CD4-positive, alpha-beta T cell (primary cell): ENCODE data around the gene BICD1. TPM values are rescaled to one million over a fixed set of nuclear protein-coding genes. Genes with fewer than 3 reads are reported as not detected.

Experiments
- ATAC-seq: fragments of 200-7000 bp; cut with Tn5 transposase; one replicate; pipeline ENCODE4 v1.10.0; 2022; ENCODE audit warnings: mild to moderate bottlenecking; ENCODE audit not compliant: poor library complexity
- CTCF ChIA-PET: fragments of 350-600 bp; sonication (Branson Sonifier 250); formaldehyde crosslinking; loops from one replicate; lab custom pipeline; 2021; ENCODE audit warnings: antibody characterized with exemption, inconsistent platforms; lab: Charles Lee
- POLR2A ChIA-PET: fragments of 350-600 bp; sonication (Branson Sonifier 250); formaldehyde crosslinking; loops from one replicate; lab custom pipeline; 2021; ENCODE audit warnings: antibody characterized with exemption, inconsistent platforms; lab: Charles Lee
- DNase-seq, 14 experiments: peaks; one replicate each; pipeline ENCODE4 v3.0.0-alpha.2; 2013 to 2020; ENCODE audit warnings: mixed read lengths in 2 of 14
- H3K27ac ChIP-seq, 2 donors: one replicate each; pipeline versions ENCODE4 v1.5.1 to v1.7.0; 2013; ENCODE audit warnings: low read length in 2 of 2, low read depth in 1 of 2, mild to moderate bottlenecking in 1 of 2
- H3K27me3 ChIP-seq, 2 experiments: 1 replicate in 1 of 2; 2 replicates in 1 of 2; pipeline versions ENCODE4 v1.6.1 to v1.7.0; 2013; ENCODE audit warnings: low read length in 2 of 2, control low read depth in 1 of 2, mild to moderate bottlenecking in 1 of 2, moderate library complexity in 1 of 2; ENCODE audit not compliant: insufficient read depth in 2 of 2, control insufficient read depth in 1 of 2
- H3K36me3 ChIP-seq: one replicate; pipeline ENCODE4 v1.6.1; 2013; ENCODE audit warnings: low read length, control low read depth; ENCODE audit not compliant: insufficient read depth
- H3K4me1 ChIP-seq: one replicate; pipeline ENCODE4 v1.6.1; 2013; ENCODE audit warnings: low read length, control low read depth; ENCODE audit not compliant: insufficient read depth
- H3K4me3 ChIP-seq: one replicate; pipeline ENCODE4 v1.5.1; 2013; ENCODE audit warnings: mild to moderate bottlenecking, low read length, moderate library complexity
- H3K9me3 ChIP-seq, 2 experiments: 1 replicate in 1 of 2; 2 replicates in 1 of 2; pipeline versions ENCODE4 v1.6.1 to v1.7.0; 2013; ENCODE audit warnings: low read length in 2 of 2, mild to moderate bottlenecking in 2 of 2, control low read depth in 1 of 2, moderate library complexity in 1 of 2; ENCODE audit not compliant: control insufficient read depth in 1 of 2, insufficient read depth in 1 of 2
- H3K27ac Mint-ChIP-seq: one replicate; pipeline ENCODE4 v1.8.0; 2020; ENCODE audit warnings: mixed read lengths
- H3K27me3 Mint-ChIP-seq: one replicate; pipeline ENCODE4 v1.8.0; 2021; ENCODE audit warnings: mixed read lengths
- H3K36me3 Mint-ChIP-seq: one replicate; pipeline ENCODE4 v1.8.0; 2021; ENCODE audit warnings: low read depth, mixed read lengths
- H3K4me1 Mint-ChIP-seq: one replicate; pipeline ENCODE4 v1.8.0; 2021; ENCODE audit warnings: low read depth, mixed read lengths
- H3K4me3 Mint-ChIP-seq: one replicate; pipeline ENCODE4 v1.8.0; 2020; ENCODE audit warnings: mild to moderate bottlenecking, mixed read lengths
- H3K9me3 Mint-ChIP-seq: one replicate; pipeline ENCODE4 v1.8.0; 2020; ENCODE audit warnings: mixed read lengths
- intact Hi-C, 2 experiments: fragments of 100-400 bp; cut with DNase I in 1 of 2; cut with micrococcal nuclease in 1 of 2; formaldehyde crosslinking; loops; one replicate each; pipeline versions ENCODE4 v1.15.1 to v1.9.0; 2023 to 2025; cut with DNase I, micrococcal nuclease
- total RNA-seq, 174 experiments: library from RNA in 2 of 174; stranded (reverse) in 2 of 174; gene quantifications; one replicate each; pipeline ENCODE4 v1.2.3 and lab custom pipeline; 2021 to 2026
- TF ChIP-seq, protein P1 (sequence below): fragments of 200-600 bp; IDR thresholded peaks from one replicate; pipeline ENCODE4 v1.8.0; 2022; ENCODE audit warnings: antibody characterized with exemption, mild to moderate bottlenecking

Gene BICD1
- total RNA-seq, 2 experiments from 2014 or later, result 13.5 to 14.3 TPM

DNA sequence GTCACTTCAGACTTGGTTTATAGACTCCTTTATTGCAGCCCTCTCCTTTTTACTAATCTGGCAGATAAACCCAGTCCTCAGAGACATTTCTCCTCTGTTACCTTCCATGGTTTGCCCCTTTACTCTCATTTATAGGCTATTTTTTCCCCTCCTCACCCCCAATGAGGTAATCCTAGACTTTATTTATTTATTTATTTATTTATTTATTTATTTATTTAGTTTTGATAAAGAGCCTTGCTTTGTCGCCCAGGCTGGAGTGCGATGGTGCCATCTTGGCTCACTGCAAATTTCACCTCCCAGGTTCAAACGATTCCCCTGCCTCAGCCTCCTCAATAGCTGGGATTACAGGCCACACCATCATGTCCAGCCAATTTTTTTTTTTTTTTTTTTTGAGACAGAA lies 301.1 kb downstream of the BICD1 start:
- ChIA-PET CTCF (no interaction called here), POLR2A (no interaction called here)
- intact Hi-C loops, result no loop called here
- H3K27ac Mint-ChIP-seq, result no peak overlapping the region
- ATAC-seq (no peak), DNase-seq (no peak)
- Histone ChIP-seq H3K9me3 (peaks cover 0 to 3% of the 10 kb centered on the region in 2 experiments), H3K27ac (no peak overlapping the region), H3K4me1 (no peaks in the 10 kb centered on the region), H3K36me3 (no peaks in the 10 kb centered on the region), H3K27me3 (peaks cover 0 to 3% of the 10 kb centered on the region in 2 experiments), H3K4me3 (no peak overlapping the region)
- no peaks in the 10 kb centered on the region for H3K36me3 Mint-ChIP-seq
- H3K4me3 Mint-ChIP-seq, result no peak overlapping the region
- no peaks in the 10 kb centered on the region for H3K4me1 Mint-ChIP-seq
- TF ChIP-seq, protein P1, sequence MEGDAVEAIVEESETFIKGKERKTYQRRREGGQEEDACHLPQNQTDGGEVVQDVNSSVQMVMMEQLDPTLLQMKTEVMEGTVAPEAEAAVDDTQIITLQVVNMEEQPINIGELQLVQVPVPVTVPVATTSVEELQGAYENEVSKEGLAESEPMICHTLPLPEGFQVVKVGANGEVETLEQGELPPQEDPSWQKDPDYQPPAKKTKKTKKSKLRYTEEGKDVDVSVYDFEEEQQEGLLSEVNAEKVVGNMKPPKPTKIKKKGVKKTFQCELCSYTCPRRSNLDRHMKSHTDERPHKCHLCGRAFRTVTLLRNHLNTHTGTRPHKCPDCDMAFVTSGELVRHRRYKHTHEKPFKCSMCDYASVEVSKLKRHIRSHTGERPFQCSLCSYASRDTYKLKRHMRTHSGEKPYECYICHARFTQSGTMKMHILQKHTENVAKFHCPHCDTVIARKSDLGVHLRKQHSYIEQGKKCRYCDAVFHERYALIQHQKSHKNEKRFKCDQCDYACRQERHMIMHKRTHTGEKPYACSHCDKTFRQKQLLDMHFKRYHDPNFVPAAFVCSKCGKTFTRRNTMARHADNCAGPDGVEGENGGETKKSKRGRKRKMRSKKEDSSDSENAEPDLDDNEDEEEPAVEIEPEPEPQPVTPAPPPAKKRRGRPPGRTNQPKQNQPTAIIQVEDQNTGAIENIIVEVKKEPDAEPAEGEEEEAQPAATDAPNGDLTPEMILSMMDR, result no peak
- peaks cover 22% of the 10 kb centered on the region for H3K27me3 Mint-ChIP-seq
- no peaks in the 10 kb centered on the region for H3K9me3 Mint-ChIP-seq

DNA sequence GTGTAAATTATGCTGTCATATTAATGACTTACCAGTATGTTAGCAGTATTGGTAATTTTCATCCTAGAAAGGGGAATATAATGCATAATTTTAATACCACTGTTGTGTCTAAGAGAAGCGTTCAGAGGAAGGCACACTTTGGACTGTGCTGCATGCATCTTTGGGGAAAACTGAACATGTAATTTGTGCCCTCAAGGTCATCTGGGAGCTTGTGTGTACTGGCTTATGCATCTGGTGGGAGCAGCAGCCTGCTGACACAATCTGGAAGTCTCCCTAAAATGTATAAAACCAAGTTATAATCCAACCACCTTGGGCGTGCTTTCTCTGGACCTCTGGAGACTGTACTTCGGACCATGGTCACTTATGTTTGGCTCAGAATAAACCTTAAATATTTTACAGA lies 306.8 kb downstream of the BICD1 start:
- H3K4me1 ChIP-seq, result no peaks in the 10 kb centered on the region
- H3K27me3 ChIP-seq, result no peaks in the 10 kb centered on the region
- Mint-ChIP-seq H3K27ac (no peak overlapping the region), H3K4me3 (no peak overlapping the region), H3K27me3 (peaks cover 6% of the 10 kb centered on the region), H3K9me3 (no peaks in the 10 kb centered on the region), H3K4me1 (no peaks in the 10 kb centered on the region), H3K36me3 (no peaks in the 10 kb centered on the region)
- DNase-seq (no peak), ATAC-seq (no peak)
- CTCF ChIA-PET, result no interaction called here
- H3K27ac ChIP-seq, result no peak overlapping the region
- intact Hi-C loops, result no loop called here
- H3K36me3 ChIP-seq, result no peaks in the 10 kb centered on the region
- H3K4me3 ChIP-seq, result no peak overlapping the region
- POLR2A ChIA-PET, result no interaction called here
- H3K9me3 ChIP-seq, result no peaks in the 10 kb centered on the region
- TF ChIP-seq, protein P1, result no peak

DNA sequence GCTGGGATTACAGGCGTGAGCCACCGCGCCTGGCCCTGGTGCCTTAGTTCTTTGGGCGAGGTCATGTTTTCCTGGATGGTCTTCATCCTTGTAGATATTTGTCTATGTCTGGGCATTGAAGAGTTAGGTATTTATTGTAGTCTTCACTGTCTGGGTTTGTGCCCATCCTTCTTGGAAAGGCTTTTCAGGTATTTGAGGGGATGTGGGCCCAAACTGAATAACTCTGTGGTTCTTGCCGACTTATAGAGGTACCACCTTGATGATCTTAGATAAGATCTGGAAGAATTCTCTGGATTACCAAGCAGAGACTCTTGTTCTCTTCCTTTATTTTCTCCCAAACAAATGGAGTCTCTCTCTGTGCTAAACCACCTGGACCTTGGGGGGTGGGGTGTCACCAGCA lies 311.6 kb downstream of the BICD1 start:
- Histone ChIP-seq H3K9me3 (no peaks in the 10 kb centered on the region), H3K27me3 (no peaks in the 10 kb centered on the region), H3K4me1 (no peaks in the 10 kb centered on the region), H3K36me3 (no peaks in the 10 kb centered on the region), H3K4me3 (no peak overlapping the region), H3K27ac (no peak overlapping the region)
- no peak overlapping the region for H3K27ac Mint-ChIP-seq
- DNase-seq, result no peak
- POLR2A ChIA-PET, result no interaction called here
- TF ChIP-seq, protein P1, result no peak
- no peak overlapping the region for H3K4me3 Mint-ChIP-seq
- intact Hi-C loops, result no loop called here
- no peak for ATAC-seq
- no peaks in the 10 kb centered on the region for H3K36me3 Mint-ChIP-seq
- no peaks in the 10 kb centered on the region for H3K4me1 Mint-ChIP-seq
- CTCF ChIA-PET, result no interaction called here
- peaks cover 3% of the 10 kb centered on the region for H3K27me3 Mint-ChIP-seq
- H3K9me3 Mint-ChIP-seq, result no peaks in the 10 kb centered on the region
